ENCODE data around the gene ERI2.

The ERI2 gene, protein sequence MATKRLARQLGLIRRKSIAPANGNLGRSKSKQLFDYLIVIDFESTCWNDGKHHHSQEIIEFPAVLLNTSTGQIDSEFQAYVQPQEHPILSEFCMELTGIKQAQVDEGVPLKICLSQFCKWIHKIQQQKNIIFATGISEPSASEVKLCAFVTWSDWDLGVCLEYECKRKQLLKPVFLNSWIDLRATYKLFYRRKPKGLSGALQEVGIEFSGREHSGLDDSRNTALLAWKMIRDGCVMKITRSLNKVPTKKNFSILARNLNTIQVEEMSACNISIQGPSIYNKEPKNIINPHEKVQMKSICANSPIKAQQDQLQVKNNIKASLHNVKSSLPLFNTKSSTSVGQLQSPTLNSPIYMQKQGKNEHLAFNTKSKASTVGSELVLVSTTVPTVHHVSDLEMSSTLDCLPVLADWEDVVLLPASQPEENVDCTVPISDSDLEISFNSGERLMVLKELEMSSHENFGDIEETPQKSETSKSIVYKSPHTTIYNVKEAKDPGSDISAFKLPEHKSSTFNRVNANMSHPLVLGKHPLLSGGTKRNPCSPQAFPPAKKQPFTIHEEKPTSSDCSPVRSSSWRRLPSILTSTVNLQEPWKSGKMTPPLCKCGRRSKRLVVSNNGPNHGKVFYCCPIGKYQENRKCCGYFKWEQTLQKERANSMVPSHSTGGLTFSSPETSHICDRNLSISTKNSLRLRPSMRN

DNA sequence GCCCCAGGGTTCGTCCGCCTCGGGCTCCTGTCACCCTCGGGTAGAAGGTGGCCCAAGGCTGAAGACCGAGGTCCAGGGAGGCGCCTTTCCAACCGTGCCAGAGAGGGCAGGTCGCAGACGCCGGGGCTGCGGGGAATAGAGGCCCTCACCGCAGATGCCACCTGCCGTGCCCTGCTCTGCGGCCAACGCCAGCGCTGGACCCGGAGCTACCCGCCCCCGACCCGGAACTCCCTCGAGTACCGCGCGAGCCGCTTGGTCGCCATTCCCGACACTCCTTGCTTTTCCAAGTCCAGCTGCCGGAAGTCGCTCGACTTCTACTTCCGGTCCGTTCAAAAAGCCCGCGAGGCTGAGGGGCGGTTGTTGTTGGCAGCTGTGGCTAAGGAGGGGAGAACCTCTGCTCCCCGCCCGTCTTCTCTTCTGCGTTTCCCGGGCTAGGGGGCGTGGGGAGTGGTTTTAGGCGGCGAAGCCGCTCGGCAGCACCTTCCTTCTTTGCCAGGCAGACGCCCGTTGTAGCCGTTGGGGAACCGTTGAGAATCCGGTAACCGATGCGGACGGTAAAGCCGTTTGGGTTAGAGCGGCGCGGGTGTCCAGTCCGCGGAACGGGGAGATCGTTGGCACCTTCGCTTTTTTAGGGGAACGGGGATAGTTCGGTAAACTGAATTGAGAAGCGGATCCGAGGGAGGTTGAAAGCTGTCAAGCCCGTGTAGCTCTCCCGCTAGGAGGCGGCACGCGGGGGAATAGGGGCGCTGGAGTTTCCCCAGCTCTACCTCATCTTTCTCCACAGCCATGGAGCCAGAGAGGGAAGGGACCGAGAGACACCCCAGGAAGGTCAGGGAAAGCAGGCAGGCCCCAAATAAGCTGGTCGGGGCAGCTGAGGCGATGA is at the start of gene ERI2, which contains the start of gene REXO5:
ERI2 (minus strand) TSS at position 305 of the 883 bp plus-strand sequence; CDS start at position 263, 42 bp downstream.
REXO5 (plus strand) TSS at position 360 of the 883 bp plus-strand sequence; CDS start at position 787, 427 bp downstream.
- DNase-seq (ENCODE audit: low read depth in 2 of 2) = peak; percentile 58 to 62

DNA sequence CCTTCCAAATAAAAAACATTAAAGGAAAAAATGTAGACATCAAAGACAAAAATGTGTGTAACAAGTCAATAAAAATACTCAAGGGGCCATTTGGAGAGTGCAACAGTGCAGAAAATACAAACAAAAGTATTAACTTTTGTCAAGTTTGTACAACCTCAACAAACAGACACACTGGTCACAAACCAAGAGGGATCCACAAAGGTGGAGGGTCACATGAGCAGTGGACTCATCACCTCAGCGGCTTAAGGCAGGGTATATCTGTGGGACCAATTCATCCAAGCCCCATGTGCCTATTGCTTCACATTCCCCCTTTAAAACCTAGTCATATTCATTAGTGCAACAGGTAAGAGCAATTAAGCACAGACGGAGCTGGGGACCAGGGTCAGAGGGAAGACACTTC is 48.7 kb upstream of the ERI2 start:
- no peak for DNase-seq (ENCODE audit: low read depth in 2 of 2)

DNA sequence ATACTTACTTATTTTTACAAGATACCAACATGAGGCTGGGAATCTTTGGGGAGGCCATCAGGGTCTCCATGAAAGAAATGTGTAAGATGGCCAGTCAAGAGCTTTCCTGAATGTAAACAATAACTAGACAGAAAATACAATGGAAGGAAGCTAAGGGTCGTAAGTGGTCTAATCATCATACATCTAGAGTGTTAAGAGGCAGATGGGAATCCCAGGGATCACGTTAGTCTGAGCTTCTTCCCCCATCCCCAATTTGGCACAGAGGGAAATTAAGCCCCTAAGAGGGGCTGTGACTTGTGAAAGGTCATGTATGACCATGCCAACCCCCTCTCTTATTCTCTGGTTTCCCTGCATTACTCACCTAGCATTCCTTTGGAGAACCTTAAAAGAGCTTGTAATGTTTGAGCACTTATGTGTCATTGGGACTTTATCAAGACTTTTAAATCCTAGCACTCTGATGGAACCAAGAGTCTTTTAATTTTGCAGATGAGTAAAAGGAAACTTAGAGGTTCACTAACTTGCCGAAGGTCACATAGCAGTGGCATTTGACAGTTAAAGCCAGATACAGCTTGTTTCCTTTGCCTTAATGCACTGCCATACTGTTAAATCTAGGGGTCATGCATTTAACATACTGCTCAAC is 47.8 kb upstream of the ERI2 start:
- DNase-seq (ENCODE audit: low read depth in 2 of 2) = no peak

DNA sequence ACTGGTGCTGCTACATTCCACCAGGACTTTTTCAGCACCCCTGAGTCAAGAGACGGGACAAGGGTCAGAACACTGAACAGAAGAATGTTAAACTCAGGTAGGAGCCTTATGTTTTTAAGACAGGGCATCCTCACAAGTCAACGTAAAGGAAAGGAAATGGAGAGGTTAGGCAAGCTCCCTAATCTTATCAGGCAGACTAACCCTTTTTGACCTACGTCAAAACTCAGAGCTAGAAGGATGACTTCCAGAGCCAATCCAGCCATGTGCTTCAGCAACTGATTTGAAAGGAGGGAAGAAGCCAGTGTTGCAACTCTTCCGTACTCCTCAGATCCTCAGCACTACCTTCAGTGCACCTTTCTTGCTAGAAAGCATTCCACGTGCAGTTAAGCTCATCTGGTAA is 46.9 kb upstream of the ERI2 start:
- DNase-seq (ENCODE audit: low read depth in 2 of 2) = no peak

DNA sequence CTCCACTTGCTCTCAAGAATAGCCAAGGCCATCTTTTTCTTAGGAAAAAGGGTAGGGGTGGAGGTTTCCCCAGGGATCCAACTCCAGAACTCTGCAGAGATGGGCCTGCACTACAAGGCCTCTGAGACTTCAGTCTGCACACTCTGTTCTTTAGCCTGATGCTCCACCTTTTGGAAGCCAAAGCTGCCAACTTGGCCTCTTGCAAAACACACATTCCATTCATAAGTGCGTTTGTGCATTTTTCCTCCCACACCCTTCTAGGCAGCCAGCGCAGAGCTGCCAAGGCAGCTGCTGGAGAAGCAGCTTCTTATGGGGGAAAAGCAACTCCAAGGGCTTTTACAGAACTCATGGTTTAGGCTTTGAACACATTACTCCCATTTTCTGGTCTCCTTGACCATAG is 45.3 kb upstream of the ERI2 start:
- DNase-seq (ENCODE audit: low read depth in 2 of 2) = no peak

DNA sequence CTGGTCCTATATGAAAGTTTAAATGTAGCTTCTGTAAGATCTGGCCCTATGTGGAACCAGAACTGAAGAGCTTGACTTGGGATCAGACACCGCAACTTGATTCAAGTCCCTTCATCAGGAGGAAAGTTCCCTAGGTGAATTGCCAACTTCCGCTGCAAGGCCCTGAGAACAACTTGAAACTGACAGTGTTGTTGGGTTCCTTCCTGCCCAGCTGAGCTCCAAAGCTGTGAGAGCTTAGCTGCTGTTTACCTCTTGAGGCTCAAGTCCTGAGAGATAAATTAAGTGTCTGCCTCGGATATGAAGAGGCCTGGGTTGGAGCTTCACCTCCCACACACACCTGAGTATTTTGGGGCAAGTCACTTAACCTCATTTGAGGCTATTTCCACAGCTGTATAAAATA is 44.7 kb upstream of the ERI2 start:
- DNase-seq (ENCODE audit: low read depth in 2 of 2) = no peak

DNA sequence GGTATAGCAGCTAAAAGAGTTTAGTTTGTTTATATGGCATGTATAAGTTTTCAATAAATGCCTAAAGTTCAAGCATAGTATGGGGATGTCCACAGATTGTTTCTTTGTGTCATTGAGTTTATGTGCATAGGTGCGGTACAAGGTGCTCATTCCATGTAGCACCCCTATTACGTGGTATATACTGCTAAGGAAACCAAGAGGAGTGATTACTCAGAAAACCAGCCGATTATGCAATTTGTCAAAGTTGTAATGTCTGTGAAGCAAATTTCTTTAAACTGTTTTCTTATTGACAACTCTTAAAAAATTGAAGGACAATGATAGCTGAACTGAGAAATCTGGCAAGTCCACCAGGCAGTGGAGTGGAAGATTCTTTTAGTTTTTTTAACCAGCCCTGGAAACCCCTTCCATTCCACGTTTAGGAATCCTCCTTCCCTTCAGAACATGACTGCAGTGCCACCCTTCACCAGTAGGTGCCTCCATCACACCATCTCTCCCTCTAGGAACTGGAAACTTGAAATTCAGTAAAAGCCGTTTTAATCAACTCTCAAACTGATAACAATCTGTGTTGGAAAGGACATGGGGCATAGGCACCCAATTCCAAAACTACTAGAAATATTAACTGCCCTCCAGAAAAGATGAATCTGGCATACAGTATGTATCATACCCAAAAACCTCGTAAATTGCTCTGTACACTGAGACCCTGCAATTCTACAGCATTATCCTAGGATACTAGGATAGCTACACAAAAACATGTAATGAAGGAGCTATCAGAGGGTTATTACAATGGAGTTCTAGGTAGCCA is 43.5 kb upstream of the ERI2 start:
- DNase-seq (ENCODE audit: low read depth in 2 of 2) = peak; percentile 33 to 44

DNA sequence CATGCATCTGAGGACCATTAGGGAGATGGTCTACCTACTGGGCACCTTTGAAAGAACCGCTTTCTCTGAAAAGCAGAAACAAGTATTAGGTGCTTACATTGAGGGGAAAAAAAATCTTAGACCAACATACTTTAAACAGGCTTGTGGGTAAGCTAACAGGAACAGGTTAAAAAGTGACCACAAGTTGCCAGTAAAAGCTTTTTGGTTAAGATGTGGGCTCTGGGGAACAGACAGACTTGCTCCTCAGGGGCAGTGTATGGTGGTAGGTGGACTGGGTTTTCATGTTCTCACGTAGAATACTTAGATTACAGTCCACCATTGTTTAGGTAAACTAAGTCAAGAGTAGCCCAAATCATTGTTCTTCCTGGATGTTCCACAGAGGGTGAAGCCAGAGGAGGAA is 41.3 kb upstream of the ERI2 start:
- no peak for DNase-seq (ENCODE audit: low read depth in 2 of 2)

DNA sequence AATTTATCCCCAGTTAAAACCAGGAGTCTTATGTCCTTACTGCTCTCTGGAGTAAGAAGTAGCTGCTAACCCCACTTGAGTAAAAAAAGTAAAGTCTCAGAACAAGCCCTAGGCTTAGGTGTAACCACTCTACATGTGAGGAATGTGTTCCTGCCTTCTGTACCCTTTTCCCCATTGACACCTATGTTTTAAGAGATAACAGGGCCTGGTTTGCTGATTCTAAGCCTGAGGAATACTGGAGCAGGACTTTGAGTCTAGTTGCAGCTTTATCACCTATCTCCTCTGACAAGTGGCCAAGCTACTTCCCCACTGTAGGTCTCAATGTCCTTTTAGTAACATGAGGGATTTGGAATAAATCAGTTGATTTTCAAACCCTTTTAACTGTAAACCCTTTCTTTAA is 40.3 kb upstream of the ERI2 start:
- DNase-seq (ENCODE audit: low read depth in 2 of 2) = no peak

DNA sequence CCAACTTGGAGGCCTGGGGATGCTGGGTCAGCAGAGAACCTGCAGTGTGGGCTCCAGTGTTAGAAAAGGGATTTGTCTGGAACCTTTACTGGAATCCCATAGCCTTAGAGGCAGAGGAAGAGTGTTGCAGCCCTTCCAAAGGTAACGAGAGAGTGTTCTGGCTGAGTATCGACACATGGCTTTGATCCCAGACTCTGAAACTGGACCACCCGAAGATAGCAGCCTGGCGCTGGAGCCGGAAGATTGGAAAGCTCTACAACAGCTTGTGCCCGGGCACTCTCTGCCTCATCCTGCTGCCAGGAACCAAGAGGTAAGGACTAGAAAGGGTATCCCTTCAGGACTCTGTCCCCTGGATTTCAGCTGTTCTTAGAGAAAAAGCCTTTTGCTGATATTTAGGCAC is 39.8 kb upstream of the ERI2 start:
- DNase-seq (ENCODE audit: low read depth in 2 of 2) = no peak

DNA sequence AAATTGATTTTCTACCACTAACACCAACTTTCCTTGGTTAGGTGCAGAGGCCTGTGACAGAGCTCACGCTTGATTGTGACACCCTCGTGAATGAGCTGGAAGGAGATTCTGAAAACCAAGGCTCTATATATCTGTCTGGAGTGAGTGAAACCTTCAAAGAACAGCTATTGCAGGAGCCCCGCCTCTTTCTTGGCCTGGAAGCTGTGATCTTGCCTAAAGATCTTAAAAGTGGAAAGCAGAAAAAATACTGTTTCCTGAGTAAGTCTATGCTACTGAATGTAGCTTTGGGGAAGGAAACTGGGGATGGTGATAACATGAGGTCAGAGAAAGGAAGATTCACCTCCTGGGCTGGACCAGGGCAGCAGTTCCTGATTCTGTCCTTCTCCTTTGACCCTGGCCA is 38.3 kb upstream of the ERI2 start:
- DNase-seq (ENCODE audit: low read depth in 2 of 2) = no peak

DNA sequence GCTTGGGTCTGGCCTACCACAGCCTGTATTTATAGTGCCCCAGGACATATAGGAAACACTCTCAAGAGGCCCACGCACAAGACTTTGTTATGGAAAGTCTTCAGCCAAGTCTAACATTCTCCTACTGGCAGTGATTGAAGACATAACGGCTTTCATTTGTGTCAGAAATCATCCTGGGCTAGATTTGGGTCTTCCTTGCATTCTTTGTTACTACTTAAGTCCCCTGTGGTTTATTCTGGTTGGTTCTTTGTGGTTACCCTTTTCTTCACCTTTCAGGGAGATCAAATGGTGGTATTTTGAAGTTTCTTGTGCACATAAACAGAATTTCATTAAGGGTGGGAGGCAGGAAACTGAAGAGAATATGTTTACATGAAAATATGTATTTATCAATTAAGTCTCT is 37.8 kb upstream of the ERI2 start:
- no peak for DNase-seq (ENCODE audit: low read depth in 2 of 2)

DNA sequence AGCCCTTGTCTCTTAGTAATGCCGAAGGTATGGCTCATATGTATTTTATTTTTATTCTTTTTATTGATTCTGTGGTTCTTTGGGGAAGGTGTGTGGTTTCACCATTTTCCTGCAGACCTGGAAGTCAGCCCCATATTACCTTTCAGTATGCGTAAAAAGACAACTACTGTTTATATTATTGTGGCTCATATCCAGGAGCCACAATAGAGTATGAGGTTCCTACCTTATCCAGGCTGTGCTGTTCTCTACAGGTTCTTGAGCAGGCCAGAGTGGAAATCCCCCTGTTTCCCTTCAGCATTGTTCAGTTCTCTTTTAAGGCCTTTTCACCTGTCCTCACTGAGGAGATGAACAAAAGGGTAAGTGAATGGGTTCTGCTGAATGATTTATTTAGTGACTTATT is 33.2 kb upstream of the ERI2 start:
- DNase-seq (ENCODE audit: low read depth in 2 of 2) = no peak

DNA sequence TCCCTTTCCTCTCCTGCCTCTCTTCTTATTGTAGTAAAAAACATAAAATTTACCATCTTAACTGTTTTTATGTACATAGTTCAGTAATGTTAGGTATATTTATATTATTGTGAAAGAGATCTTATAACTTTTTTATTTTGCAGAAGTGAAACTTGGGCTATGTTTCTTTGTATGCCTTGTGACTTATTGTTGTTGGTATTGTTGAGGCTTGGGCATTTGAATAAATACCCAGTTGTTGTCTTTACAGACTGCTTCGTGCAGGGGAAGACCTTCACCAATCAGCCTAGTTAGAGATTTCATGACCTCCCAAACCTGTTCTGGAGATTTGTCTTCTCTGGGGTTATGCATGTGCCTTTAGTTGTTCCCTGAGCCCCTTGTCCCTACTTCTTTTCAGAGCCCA is 32.0 kb upstream of the ERI2 start:
- DNase-seq (ENCODE audit: low read depth in 2 of 2) = no peak

DNA sequence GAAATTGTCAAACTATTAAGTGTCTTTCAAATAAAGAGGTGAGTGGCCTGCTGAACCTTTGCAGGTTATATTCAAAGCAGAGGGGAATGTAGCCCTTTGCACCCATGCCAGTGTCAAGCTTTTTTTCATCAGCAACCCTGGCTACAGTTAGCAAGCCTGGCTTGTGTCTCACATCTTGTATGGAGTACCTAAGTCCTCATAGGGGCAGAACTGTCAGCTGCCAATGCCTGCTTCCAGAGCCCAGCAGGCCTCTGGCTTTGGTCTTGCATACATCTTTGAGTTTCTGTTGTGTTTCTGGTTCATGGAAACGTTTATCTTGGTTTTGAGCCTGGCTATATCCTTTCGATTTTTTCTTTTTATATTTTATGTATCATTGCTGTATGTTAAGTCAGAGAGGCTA is 26.8 kb upstream of the ERI2 start:
- DNase-seq (ENCODE audit: low read depth in 2 of 2) = no peak

DNA sequence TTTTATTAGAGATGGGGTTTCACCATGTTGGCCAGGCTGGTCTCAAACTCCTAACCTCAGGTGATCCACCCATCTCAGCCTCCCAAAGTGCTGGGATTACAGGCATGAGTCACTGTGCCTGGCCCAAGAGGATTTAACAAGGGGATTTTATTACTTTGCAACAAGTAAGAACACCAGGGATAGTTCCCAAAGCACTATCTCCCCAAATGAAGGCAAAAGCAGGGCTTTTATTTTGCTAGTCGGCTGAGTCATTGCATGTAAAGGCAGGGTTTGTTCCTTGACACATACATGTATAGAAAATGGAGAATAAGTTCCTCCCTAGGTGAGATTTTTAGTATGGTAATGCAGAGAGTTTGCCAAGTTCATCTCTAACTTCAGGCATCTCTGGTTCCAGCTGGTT is 24.1 kb upstream of the ERI2 start:
- DNase-seq (ENCODE audit: low read depth in 2 of 2) = no peak

DNA sequence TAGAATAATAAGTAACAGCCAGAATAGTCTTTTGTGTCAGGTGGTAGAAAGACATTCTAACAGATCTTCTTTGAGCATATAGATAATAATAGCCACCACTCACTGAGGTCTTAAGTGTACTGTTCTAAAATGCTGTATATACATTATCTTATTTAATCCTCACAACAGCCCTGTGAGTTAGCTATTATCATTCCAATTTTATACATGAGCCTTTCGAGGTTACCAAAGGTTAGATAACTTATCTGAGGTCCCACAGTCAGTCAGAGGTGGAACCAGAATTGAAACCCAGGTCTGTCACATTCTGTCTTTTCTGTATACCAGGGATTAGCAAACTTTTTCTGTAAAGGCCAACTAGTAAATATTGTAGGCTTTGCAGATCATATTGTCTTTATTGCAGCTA is 23.3 kb upstream of the ERI2 start:
- no peak for DNase-seq (ENCODE audit: low read depth in 2 of 2)

DNA sequence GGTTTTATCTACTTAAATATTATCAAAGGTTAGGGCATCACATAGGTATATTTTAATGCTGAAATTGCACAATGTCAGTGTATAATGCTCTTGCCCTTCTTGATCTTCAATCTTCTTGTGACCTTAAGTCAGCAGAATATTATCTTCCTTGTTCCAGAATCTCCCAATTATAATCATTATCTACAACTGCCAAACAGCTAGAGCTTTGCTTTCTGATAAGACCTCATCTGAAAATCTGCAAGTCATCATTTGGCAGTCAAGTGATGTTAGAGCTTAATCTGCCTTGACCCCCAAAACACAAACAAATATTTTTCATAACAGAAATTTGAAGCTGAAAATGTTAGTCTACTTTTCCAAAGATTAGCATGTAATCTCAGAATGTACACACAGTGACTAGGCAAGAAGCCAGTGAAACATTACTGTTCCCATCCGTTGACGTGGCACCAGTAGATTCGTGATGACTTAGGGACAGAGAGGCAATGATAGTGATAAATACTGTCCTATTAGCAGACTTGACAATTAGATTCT is 19.8 kb upstream of the ERI2 start:
- no peak for DNase-seq (ENCODE audit: low read depth in 2 of 2)

DNA sequence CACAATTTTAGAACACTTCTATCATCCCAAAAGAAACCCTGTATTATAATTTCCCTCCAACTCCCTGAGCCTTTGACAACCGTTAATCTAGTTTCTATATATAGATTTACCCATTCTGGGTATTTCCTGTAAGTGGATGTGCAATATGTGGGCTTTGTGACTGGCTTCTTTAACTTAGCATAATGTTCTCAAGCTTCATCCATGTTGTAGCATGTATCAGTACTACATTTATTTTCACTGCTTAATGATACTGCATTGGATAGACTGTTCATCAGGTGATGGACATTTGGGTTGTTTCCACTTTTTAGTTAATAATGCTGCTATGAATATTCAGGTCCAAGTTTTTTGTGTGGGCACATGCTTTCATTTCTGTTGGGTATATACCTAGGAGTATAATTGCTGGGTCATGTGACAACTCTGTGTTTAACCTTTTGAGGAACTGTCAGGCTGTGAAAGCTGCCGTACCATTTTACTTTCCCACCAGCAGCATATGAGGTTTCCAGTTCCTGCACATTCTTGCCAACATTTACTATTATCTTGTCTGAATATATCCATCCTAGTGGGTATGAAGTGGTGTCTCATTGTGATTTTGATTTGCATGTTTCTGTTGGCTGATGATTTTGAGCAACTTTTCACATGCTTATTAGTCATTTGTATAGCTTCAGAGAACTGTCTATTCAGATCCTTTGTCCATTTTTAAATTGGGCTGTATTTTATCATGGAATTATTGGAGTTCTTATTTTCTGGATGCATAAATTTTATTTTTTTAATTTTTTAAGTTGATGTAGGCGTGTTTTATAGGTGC is 16.5 kb upstream of the ERI2 start:
- DNase-seq (ENCODE audit: low read depth in 2 of 2) = no peak

DNA sequence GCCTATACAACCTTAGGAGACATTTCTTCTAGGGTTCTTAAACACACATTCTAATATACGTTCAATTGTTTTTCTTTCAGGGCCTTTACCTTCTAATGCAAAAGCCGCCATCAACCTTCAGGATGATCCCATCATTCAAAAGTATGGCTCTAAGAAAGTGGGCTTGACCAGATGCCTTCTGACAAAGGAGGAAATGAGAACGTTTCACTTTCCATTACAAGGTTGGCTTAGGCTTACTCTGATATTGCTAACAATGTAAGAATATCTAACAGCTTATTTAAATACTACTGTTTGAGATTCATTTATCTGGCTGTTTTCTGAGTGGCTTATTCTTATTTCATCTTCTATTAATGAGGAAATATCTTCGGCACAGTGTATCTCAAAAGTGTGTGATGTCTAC is 15.4 kb upstream of the ERI2 start:
- no peak for DNase-seq (ENCODE audit: low read depth in 2 of 2)

All from stimulated activated CD8-positive, alpha-beta memory T cell treated with anti-CD3 and anti-CD28 coated beads, Interleukin-7, amount 100 ng/mL, for 4 hours (primary cell).